ENCODE measurements around the gene TMEM121B.

The TMEM121B gene

DNA sequence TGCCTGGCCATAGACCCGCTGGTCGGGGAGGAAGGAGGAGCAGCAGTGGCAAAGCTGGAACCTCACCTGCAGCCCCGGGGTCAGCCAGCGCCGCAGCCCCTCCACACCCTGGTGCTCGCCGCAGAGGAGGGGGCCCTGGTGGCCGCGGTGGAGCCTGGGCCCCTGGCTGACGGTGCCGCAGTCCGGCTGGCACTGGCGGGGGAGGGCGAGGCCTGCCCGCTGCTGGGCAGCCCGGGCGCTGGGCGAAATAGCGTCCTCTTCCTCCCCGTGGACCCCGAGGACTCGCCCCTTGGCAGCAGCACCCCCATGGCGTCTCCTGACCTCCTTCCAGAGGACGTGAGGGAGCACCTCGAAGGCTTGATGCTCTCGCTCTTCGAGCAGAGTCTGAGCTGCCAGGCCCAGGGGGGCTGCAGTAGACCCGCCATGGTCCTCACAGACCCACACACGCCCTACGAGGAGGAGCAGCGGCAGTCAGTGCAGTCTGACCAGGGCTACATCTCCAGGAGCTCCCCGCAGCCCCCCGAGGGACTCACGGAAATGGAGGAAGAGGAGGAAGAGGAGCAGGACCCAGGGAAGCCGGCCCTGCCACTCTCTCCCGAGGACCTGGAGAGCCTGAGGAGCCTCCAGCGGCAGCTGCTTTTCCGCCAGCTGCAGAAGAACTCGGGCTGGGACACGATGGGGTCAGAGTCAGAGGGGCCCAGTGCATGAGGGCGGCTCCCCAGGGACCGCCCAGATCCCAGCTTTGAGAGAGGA lies 11.9 kb downstream of the TMEM121B start:
- DNase-seq, result no peak

DNA sequence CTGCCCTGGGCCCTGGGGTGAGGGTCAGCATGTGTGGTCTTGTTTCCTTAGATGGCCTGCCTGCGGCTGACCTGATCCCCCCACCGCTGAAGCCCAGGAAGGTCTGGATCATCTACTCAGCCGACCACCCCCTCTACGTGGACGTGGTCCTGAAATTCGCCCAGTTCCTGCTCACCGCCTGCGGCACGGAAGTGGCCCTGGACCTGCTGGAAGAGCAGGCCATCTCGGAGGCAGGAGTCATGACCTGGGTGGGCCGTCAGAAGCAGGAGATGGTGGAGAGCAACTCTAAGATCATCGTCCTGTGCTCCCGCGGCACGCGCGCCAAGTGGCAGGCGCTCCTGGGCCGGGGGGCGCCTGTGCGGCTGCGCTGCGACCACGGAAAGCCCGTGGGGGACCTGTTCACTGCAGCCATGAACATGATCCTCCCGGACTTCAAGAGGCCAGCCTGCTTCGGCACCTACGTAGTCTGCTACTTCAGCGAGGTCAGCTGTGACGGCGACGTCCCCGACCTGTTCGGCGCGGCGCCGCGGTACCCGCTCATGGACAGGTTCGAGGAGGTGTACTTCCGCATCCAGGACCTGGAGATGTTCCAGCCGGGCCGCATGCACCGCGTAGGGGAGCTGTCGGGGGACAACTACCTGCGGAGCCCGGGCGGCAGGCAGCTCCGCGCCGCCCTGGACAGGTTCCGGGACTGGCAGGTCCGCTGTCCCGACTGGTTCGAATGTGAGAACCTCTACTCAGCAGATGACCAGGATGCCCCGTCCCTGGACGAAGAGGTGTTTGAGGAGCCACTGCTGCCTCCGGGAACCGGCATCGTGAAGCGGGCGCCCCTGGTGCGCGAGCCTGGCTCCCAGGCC lies 12.7 kb downstream of the TMEM121B start:
- no peak for DNase-seq

DNA sequence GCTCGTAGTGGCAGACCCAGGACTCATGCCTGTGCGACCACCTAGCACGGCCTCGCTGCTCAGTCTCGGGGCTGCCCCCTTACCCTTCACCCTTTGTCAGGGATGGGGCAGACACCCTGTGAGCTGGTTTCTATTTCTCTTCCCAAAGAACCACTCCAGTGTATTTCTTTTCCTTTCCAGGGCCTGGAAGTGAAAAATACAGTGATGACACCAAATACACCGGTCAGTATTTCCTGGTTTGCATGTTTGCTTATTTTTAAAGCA lies 13.7 kb downstream of the TMEM121B start:
- no peak for DNase-seq

DNA sequence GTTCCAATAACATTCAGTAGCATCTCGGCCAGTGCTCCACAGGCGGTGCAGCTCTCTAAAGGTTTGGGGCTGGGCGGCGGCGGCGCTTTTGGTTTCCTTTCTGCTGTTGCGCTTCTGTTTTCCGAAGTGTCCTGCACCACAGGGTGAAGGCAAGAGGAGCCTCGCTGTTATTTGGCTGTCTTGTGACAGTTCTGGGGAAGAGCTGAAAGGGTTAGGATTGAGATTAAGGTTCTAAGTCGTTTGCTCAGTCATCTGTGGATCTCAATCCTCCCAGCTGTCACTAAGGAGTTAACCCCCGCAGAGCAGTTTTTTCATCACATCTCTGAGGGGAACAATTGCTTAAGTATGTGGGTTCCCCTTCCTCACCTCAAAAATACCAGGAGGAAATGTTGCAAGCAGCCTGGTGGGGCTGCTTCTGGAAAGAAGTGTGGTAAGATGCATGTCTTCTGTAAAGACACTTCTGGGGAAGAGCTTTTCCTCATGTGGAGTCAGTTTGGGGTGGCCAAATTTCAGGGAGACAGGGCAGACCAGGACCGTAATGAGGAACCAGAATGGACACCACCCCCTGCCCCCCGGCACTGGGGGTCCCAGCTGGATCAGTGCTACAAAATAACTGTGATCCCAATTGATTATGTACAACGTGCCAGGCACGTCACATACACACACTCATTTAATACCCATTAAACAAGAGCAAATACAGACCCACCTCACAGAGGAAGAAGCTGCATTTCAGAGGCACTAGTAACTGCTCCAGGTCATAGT lies 14.2 kb downstream of the TMEM121B start:
- DNase-seq, result no peak

DNA sequence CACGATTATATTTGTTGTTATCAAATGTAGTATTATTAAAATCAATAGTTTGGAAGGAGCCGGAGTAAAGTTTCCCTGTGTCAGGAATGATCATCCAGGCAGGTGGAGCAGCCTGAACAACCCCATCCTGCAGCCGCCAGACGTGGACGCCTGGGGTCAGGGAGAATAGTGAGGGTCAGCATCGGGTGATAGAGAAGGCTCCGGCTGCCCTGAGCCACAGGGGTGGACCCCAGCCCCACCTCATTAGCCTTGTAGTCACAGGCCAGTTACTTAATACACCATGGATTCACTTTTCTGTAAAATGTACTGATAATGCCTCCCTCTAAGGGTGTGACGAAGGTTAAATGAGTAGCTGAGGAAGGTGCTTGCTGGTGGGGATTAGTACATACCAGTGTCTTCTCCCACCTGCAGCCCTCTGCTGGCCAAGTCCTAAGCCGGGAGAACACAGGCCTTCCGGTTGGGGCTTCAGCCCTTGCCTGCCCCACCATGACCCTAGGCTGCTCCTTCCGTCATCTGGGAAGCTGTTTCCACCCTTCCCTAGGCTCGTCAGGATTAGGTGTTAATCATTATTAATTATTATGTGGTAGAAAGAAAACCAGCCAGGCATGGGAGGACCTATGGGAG lies 14.9 kb downstream of the TMEM121B start:
- no peak for DNase-seq

DNA sequence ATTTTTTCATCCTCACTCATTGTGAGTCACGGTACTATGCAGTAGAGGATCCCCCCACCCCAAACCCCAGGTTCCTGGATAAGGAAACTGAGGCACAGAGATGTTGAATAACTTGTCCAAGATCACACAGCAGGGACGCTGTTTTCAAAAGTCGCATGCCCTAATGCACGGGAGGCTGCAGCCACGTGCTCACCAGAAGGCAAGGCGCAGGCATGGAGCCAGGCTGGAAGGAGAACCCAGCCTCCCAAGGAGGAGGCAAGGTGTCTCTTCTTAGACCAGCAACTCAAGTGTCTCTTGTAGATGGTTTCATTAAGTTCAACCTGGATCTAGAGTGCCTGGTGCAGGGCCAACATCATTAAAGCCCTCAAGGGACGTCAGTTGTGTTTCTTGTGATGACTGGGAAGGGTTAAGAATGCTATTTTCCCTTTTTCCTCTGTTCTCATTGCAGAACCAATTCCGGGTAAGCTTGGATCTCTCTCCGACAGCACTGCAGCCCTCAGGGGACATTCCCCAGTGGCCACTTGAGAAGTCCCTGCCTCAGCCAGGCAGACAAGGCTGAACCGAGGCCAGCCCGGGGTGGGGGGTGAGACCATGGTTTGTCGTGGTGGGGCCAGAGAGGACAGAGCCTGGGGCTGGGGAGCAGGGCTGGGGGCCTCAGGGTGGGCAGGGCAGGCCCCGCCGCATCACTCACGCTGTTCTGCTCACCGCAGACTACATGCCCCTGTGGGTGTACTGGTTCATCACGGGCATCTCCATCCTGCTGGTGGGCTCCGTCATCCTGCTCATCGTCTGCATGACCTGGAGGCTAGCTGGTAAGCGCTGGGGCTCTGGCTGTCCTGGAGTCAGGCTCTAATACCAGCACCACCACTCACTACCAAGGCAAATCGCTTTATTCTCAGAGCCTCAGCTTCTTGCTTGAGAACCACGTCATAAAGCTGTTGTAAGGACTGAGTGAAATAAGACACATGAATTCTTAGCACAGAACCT lies 15.7 kb downstream of the TMEM121B start:
- DNase-seq, result no peak

DNA sequence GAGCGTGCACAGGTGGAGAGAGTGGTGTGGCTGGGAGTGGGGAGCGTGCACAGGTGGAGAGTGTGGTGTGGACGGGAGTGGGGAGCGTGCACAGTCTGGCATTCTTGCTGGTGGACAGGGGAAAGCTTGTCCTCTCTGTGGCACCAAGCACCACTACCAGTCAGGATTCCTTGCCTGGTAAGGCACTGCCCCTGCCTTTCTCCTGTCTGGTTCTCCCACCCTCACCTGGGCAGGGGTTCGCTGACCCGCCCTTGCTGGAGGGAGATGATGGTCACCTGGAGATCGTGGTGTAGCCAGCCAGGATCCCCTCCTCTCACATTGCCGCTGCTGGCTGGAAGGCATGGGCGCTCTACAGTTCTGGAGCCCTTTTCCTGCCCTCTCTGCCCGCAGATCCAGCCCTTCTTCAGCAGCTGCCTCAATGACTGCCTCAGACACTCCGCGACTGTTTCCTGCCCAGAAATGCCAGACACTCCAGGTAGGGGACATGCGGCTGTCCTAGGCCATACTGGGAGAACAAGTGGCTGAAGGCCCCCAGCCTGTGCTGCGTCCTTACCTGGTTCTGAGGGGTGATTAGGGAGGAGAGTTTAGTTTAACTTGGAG lies 16.7 kb downstream of the TMEM121B start:
- no peak for DNase-seq

DNA sequence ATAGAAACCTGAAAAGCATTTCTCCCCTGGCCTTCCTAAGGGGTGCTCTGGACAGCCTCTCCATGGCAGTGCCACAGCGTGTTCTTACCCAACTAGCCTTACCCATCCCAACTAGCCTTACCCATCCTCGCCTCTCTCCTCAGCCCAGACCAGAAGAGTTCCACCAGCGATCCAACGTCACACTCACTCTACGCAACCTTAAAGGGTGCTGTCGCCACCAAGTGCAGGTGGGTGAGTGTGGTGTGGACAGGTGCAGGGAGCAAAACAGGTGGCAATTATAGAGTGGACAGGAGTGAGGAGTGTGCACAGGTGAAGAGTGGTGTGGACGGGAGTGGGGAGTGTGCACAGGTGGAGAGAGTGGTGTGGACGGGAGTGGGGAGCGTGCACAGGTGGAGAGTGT lies 17.8 kb downstream of the TMEM121B start:
- no peak for DNase-seq

DNA sequence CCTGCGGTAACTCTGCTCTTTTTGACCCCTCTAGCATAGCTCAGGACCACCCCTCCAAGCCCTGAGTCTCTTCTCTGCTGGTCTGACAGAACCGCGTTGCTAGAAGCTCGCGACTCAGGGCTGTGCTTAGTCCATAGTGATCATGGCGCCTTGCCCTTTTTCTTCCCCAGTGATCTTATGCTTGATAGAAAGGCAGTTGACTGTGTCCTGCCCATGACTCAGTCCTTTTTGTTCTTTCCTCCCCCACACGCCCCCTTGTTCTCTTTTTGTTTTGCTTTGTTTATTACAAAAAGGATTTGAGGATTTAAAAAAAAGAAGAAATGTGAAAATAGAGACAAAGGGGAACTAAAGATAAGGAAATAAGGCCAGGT lies 18.9 kb downstream of the TMEM121B start:
- no peak for DNase-seq

DNA sequence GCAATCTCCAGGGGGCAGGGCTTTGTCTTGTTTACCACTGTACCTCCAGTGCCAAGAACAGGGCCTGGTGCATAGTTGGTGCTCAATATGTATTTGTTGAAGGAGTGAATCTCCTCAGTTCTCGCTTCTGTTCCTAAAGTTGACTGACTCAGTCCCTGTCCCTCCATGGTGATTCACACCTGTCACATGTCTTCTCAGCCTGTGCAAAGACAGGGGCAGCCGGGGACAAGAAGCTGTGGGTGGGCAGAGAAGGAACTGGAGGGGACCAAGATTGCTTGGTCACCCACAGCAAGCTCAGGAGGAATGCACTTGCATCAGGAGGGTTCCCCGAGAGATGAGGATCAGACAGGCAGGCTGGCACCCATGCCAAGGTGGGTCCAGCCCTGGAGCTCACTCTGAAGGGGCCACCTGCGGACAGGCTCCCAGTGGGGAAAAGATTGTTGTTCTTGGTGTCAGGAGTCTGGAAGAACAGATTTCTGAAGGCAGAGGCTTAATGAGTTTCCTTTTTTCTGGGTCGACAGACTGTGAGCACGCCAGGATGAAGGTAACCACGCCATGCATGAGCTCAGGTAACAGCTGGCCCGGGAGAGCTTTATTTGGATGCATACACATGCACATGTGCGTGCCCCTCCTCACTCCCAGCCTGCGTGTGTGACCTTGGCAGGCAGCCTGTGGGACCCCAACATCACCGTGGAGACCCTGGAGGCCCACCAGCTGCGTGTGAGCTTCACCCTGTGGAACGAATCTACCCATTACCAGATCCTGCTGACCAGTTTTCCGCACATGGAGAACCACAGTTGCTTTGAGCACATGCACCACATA lies 19.5 kb downstream of the TMEM121B start:
- no peak for DNase-seq

DNA sequence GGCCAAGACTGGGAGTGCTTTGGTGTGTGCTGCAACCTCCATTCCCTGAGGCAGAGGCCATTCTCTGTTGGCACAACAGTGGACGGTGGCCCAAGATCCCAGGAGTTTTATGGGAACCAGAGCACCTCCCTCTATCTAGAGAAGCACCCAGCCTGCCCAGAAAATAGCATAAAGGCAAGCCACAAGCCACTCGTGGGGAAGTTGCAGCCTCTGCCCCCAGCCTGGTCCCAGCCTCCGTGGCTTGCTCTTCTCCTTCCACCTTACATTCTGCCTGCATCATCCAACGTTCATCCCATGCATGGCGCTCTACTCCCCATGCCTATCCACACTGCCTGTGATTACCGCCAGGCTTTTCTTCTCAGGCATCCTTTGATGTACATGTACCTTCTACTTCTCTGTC lies 20.5 kb downstream of the TMEM121B start:
- no peak for DNase-seq

DNA sequence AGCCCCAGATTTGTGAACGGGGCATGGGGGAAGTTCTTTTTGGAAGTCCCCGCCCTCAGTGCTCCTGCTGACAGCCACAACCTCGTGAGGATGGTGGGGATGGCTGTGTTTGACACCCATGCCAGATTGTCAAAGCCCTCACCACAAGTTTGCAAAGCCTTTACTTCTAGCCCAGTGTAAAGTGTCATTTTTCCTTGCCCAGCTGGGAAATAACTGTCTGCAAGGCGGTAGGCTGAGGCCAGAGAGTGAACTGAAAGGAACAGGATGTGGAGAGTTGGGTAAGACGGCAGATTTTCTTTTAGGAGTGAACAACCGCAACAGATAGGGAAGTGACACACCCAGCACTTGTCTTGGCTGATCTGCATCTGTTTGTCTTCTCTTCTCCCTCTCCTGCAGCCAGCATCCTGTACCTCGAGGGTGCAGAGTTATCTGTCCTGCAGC lies 22.8 kb downstream of the TMEM121B start:
- DNase-seq, result no peak

DNA sequence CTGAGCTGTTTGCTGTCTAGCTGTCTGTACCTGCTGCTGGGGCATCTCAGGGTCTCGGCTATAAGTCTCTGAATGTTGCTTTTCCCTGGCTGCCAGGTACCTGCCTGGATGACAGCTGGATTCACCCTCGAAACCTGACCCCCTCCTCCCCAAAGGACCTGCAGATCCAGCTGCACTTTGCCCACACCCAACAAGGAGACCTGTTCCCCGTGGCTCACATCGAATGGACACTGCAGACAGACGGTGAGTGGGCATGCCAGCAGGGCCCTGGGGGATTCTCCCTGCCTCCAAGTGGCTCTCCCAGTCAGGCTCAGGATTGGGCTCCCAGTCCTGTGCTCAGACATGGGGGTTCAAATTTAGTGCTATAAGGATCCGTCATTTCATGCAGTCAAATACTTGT lies 23.5 kb downstream of the TMEM121B start:
- no peak for DNase-seq

DNA sequence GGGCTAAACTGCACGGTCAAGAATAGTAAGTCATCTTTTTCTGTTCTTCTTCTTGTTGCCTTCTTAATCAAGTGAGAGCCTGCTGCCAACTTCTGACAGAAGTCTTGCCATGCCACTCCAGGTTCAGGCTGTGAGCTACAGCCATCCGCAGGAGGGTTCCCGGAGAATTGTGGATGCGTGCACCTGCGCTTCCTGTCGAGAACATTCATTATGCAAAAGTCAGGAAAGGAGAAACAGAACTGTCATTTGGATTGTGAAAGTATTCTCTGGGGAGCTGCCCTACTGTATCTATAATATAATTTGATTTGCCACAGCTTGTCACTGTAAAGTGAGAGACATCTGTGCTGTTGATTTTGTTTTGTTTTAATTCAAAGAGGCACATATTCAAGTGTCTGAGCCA lies 24.1 kb downstream of the TMEM121B start:
- no peak for DNase-seq

DNA sequence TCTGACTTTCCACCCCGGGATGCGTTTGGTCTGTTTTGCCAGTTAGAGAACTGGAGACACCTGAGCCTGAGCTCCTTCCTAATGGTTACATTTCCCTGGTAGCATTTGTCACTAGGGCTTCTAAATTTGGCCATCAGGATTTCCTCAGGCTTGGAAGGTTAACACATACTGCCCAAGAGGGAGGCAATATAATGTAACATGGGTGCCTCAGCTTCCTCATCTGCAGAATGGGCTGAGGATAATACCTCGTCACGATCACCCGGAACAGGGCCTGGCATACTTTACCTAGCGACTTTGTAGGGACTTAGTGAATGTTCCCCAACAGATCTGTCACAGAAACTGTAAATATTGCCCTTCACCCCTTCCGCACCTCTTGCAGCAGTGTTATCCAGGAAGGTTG lies 25.1 kb downstream of the TMEM121B start:
- DNase-seq, result no peak

DNA sequence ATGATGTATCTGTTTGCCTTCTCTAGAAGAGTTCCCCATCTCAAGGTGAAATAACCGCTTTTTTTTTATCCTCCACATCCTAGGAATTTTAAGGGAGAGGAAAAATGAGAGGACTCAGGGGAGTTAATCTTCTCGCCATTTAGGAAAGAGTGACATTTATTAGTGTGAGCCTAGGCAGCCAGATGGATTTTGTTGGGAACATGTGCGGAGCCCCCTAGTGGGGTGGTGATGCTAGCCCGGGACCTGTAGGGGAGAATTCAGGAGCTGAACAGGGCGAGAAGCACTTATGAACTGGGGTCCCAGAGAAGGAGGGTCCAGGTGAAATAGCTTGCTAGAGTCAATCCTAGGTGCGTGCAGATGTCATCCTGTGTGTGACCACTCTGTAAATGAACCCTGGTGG lies 25.6 kb downstream of the TMEM121B start:
- DNase-seq, result no peak

DNA sequence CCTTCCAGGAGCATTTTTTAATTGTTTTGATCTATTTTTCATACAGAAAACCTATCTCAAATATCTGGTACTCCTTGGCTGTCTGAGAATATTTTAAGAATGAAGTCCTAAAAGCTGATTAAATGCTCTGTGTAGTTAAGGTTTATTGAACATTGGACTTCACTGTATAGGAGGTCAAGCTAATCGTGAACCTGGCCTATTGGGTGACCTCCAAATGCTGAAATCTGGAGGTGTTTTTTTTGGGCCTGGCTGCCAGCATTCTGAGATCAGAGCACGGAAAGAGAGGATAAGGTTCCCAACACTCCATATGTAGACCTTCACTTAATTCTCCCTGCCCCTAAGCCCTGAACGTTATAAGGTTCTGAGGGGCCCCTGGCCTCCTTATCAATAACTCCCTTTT lies 28.1 kb downstream of the TMEM121B start:
- DNase-seq, result no peak

DNA sequence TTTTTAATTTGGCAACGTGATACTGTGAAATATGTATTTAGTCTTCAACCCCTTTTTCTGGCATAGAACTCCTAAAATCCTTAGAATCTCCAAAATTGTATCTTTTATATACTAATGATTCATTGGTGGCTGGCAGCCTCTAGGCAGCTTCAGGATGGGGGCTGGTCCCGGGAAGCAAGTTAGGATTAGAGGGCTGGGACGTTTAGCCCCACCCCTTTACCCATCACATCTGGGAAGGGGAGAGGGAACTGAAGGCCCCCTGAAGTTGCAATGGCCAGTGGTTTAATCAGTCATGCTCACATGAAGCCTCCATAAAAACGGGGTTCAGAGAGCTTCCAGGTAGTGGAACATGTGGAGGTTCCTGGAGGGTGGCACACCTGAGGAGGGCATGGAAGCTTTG lies 29.3 kb downstream of the TMEM121B start:
- DNase-seq, result no peak

DNA sequence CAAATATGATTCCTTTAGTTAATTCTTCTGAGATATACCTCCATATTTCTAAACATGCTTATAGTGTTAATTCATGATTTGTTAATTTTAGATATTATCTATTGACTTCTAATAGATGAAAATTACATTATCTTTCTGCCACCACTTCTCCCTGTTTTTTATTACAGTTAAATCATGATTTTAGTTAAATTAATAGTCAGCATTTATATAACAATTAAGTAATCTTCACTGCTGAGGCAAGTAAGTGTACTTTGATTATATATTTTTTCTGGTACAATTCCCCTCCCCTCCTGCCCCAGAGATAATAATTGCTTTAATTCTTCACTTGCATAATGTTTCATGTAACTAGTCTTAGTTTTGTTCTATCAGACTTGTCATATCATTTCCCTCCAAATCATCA lies 30.6 kb downstream of the TMEM121B start:
- DNase-seq, result no peak

DNA sequence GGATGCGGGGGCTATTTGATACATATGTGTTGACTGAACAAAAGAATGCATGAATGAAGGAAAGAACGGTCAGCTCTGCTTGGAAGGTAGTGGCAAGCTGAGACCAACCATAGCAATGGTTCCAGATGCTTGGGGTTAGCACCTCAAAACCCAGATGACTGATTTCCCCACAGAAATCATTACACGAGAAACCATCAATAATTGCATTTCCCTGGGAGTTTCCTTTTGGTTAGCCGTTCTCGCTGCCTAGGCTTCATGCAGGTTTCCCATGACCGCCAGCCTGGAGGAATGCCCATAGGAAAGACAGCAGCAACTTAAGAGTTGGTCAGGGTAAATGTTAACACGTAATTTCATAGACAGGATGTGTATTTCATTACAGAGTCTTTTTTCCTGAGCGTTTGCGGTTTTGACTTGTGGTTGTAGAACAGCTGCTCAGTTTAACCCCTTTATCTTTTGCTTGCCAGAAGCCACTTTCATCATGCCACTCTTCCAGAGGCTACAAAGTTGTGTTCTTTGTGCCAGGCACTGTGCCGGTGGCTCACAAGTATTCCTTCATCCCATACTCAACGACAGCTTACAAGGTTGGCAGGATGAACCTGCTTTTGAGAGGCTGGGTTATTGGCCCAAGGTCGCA lies 33.5 kb downstream of the TMEM121B start:
- DNase-seq, result no peak

Data from stimulated activated CD4-positive, alpha-beta T cell treated with anti-CD3 and anti-CD28 coated beads, Interleukin-4, amount 100 ng/mL, for 1 hour (primary cell).